H54 (cell line): Measurements from ENCODE around the gene TLL2.
A peak's percentile ranks its signal among the peaks of the same experiment; 100 is the strongest.

Source experiments
- DNase-seq: peaks from one replicate; pipeline ENCODE4 v3.0.0; 2011; ENCODE audit warnings: low spot score, mixed read lengths; ENCODE audit not compliant: insufficient read length
- FAIRE-seq: peaks from 3 replicates; lab custom pipeline; 2011; peaks lifted over from hg19 to GRCh38; lab: Jason Lieb, UNC
- POLR2A ChIP-seq: IDR thresholded peaks from 2 replicates; pipeline ENCODE4 v1.6.1; 2011; ENCODE audit warnings: low read depth, mild to moderate bottlenecking, low read length

The TLL2 gene

DNA sequence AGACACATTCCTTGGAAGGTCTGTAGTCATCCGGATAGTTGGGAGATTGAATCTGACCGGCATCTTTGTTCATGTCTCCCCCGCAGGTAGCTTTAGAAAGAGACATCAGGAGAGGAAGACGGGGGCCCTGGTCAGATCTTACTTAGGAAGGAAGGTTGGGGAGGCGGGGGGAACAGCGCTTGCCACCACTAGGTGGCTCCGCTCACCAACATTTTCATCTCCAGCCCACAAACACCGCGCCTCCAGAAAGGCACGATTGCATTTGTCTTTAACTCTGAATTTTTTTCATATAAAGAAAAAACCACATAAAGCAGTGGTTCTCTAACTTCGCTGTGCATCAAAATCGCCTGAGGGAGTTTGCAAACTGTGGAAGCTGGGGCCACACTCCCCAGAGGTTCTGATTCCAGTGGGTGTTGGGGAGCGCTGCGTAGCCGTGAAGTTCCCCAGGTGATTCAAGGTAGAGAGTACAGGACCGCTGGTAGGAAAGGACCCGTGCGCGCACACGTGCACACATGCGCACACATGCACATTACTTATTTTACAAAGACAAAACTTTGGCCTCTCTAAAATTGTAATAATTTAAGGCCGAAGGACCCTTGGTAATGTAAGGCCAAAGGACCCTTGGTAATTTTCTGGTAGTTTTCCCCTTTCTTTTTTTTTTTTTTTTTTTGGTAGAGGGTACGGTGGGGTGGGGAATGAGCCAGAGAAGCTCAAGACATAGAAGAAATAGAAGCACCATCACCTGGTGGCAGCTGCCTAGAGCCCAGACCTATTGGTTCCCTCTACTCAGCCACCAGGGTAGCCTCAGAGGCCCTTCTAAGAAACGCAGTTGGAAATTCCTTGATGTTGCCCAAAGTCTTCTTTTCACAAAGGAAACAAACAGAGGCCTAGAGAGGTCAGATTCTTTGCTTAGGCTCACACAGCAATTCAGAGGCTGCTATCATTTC is 117.5 kb downstream of the TLL2 start:
- TF ChIP-seq POLR2A, result no peak
- DNase-seq, result peak; percentile 80
- FAIRE-seq, result no peak

DNA sequence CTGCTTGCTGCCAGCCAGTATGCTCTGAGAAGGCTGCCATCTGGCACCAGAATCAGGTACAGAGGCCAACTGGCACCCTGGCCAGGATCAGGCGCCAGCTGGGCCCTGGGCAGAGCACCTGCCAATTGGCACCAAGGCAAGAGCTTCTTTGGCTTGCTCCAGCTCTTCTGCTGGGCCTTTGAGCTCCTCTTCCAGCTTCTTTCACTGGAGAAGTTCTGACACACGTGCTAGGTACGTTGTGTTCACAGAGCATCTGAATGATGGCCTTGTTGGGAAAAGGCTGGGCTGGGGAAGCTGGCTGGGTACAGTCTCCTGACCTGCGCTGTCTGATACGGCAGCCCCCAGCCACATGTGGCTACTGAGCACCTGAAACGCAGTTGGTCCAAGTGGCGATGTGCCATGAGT is 123.3 kb downstream of the TLL2 start:
- FAIRE-seq (no peak), DNase-seq (no peak)
- no peak for TF ChIP-seq POLR2A

DNA sequence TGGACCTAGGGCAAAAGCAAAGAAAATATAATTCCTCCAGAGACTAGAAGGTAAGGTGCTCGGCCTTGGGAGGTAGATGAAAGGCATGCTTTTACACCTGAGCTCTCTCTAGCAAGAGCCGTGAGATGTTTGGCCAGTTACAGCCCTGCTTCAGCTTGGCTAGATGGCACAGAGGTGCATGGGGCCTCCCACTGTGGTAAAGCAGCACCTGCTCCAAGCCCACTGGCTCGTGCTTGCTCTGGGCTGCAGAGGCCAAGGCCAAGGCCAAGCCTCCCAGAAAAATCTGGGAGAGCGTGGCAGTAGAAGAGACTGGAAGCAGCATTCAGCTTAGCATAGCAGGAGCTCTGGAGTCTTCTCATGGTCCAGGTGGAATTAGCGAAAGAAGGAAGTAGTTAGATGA is 123.9 kb downstream of the TLL2 start:
- TF ChIP-seq POLR2A, result no peak
- FAIRE-seq (no peak), DNase-seq (no peak)

GRCh38 chr10:96387601-96388000 is 126.1 kb downstream of the TLL2 start:
- FAIRE-seq (no peak), DNase-seq (no peak)
- TF ChIP-seq POLR2A, result no peak

DNA sequence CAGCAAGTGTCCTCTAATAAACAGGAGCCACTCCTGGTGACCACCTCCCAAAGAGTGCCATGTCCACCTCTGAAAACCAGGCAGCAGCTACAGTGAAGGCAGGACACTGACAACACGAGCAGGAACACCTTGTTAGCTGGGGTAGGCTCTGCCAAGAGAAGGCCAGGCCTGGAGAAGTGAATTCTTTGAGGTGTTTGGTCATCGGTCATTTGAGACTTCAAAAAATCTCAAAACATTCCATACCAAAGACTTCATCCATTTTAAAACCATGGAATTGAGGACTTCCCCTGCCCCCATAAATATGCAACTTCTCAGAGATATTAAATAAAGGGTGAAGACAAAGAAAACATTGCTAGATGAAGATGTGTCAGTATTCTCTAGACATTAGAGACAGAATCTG is 126.6 kb downstream of the TLL2 start:
- DNase-seq (no peak), FAIRE-seq (no peak)
- TF ChIP-seq POLR2A, result no peak

DNA sequence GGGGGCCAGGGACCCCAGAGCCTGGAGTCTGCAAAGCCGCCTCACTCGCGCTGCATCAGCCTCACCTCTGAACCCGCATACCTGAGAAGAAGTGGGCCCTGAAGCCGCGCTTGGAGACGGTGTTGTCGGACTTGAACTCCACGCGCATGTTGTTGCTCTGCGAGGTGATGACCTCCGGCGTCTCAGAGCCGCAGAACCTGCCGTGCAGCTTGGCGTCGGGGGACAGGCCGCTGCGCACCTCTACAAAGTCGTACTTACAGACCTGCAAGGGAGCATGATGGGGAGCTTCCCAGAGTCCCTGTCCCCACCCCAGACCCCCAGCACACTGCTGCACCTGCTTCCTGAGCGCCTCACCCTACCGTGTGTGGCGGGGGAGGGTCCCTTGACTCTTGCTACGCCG is 129.2 kb downstream of the TLL2 start:
- FAIRE-seq, result no peak
- no peak for TF ChIP-seq POLR2A
- no peak for DNase-seq

GRCh38 chr10:96380821-96381220 is 132.9 kb downstream of the TLL2 start:
- TF ChIP-seq POLR2A, result no peak
- FAIRE-seq (no peak), DNase-seq (peak; percentile 33)

- no peak for TF ChIP-seq POLR2A
- DNase-seq, result no peak
- no peak for FAIRE-seq
These were observed 134.0 kb downstream of the TLL2 start for GRCh38 chr10:96379758-96380157.

DNA sequence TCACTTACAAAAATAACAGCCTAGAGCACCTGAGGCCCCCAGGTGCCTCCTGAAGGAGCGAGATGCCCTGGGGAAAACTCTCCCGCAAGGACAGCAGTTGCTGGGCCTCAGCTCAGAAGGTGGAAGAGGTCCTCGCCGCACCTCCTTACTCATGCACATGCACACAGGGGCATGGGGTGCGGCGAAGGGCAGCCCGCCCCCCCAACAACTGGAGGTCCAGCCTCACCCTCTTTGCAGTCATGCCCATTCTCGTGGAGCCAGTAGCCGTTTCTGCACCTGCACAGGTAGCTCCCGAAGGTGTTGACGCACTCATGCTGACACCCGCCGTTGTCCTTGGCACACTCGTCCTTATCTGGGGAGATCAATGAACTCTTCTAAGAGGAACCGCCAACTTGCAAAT is 135.0 kb downstream of the TLL2 start:
- TF ChIP-seq POLR2A, result no peak
- FAIRE-seq (no peak), DNase-seq (no peak)

GRCh38 chr10:96377816-96378294 is 135.9 kb downstream of the TLL2 start:
- FAIRE-seq (no peak), DNase-seq (peak; percentile 11)
- no peak for TF ChIP-seq POLR2A

DNA sequence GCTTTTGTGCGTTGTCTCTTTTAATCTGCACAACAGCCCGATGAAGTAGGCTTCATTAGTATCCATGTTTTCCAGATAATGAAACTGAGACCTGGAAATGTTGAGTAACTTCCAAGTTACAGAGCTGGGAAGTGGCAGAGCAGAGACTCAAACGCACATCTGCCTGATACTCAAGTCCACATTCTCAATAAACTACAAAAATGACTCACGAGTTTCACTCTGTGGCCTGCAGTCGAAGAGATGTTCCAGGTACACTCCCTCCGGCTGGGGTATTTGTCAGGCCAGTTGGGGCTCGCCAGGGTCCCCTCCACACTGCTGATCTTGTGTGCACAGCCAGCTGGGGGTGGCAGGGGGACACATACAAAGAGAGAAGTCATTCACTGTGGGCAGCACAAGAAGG is 137.2 kb downstream of the TLL2 start:
- FAIRE-seq, result no peak
- DNase-seq, result no peak
- no peak for TF ChIP-seq POLR2A

GRCh38 chr10:96374985-96375830 is 138.5 kb downstream of the TLL2 start:
- TF ChIP-seq POLR2A, result no peak; the same call in 1 of the 2 replicates
- FAIRE-seq (peak; percentile 66), DNase-seq (peak; percentile 95)

DNA sequence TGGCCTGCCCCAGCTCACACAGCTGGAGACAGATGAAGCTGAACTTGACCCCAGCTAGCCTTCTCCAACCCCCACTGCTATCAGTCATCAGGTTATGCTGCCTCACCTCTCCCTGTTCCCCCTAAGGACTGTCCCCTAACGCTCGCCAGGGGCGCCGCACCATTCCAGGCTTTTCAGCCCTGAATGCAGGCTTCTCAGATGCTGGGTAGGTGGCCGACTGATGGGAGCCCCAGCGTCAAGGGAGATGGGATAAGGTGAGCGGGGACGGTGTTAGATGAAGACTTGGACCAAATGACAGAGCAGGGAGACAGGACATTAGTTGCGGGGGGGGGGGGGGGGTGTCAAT is 139.1 kb downstream of the TLL2 start:
- no peak for TF ChIP-seq POLR2A
- FAIRE-seq (no peak), DNase-seq (no peak)

- DNase-seq (no peak), FAIRE-seq (no peak)
- no peak for TF ChIP-seq POLR2A
These were observed 139.7 kb downstream of the TLL2 start for GRCh38 chr10:96374004-96374403.
